SK-N-SH treated with all-trans-retinoic acid at 6 μM for 48 hours (cell line): Measurements from ENCODE around the gene GGT5.

Experiments
- ARNTL ChIP-seq: fragments of 450-650 bp; formaldehyde crosslinking; IDR thresholded peaks from 2 replicates; pipeline ENCODE4 v1.5.0; 2020; ENCODE audit warnings: low read depth, mild to moderate bottlenecking, moderate library complexity, borderline replicate concordance
- PPARA ChIP-seq: fragments of 250-450 bp; sonication (Bioruptor Pico); IDR thresholded peaks from 2 replicates; pipeline ENCODE4 v1.5.0; 2020; ENCODE audit warnings: mild to moderate bottlenecking, borderline replicate concordance
- ZC3H10 ChIP-seq: fragments of 250-450 bp; sonication (Bioruptor Pico); IDR thresholded peaks from 2 replicates; pipeline ENCODE4 v1.5.1; 2021; ENCODE audit warnings: mild to moderate bottlenecking, moderate library complexity
- ZFP3 ChIP-seq: fragments of 250-450 bp; sonication (Bioruptor Pico); IDR thresholded peaks from 2 replicates; pipeline ENCODE4 v1.5.0; 2020; ENCODE audit warnings: mild to moderate bottlenecking, moderate library complexity
- ZNF70 ChIP-seq: fragments of 450-650 bp; formaldehyde crosslinking; IDR thresholded peaks from 2 replicates; pipeline ENCODE4 v1.5.0; 2020; ENCODE audit warnings: mild to moderate bottlenecking, moderate library complexity
- TF ChIP-seq, protein P1 (sequence below): fragments of 250-450 bp; sonication (Bioruptor Pico); IDR thresholded peaks from 2 replicates; pipeline ENCODE4 v1.8.0; 2020; ENCODE audit warnings: mild to moderate bottlenecking, moderate library complexity, borderline replicate concordance
- TF ChIP-seq, protein P2 (sequence below): fragments of 250-450 bp; sonication (Bioruptor Pico); IDR thresholded peaks from 2 replicates; pipeline ENCODE4 v1.5.1; 2020; ENCODE audit warnings: low read depth, mild to moderate bottlenecking, moderate library complexity

DNA sequence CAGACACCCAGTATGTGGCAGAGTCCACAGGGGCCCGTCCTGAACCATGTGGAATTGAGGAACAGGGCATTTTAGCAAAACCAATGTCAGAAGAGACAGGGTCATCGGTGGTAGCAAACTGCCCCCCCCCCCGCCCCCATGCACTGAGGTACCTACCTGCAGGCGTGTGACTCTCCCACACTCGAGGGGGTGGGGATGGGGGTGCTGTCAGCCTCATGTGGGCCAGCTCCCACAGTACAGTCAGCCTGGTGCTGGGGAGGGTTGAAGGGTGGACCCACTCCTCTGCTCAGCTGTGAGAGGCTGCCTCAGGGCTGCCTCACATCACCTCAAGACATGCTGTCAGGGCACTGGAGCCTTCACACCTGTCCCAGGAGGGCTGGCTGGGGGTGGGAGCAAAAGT lies 74.2 kb downstream of the GGT5 start:
- TF ChIP-seq ZC3H10 (no peak), PPARA (CRISPR knock-in tag) (no peak), ARNTL (no peak), ZNF70 (CRISPR knock-in tag) (no peak), ZFP3 (CRISPR knock-in tag) (no peak)
- TF ChIP-seq, protein P1, sequence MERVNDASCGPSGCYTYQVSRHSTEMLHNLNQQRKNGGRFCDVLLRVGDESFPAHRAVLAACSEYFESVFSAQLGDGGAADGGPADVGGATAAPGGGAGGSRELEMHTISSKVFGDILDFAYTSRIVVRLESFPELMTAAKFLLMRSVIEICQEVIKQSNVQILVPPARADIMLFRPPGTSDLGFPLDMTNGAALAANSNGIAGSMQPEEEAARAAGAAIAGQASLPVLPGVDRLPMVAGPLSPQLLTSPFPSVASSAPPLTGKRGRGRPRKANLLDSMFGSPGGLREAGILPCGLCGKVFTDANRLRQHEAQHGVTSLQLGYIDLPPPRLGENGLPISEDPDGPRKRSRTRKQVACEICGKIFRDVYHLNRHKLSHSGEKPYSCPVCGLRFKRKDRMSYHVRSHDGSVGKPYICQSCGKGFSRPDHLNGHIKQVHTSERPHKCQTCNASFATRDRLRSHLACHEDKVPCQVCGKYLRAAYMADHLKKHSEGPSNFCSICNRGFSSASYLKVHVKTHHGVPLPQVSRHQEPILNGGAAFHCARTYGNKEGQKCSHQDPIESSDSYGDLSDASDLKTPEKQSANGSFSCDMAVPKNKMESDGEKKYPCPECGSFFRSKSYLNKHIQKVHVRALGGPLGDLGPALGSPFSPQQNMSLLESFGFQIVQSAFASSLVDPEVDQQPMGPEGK: no peak
- TF ChIP-seq, protein P2, sequence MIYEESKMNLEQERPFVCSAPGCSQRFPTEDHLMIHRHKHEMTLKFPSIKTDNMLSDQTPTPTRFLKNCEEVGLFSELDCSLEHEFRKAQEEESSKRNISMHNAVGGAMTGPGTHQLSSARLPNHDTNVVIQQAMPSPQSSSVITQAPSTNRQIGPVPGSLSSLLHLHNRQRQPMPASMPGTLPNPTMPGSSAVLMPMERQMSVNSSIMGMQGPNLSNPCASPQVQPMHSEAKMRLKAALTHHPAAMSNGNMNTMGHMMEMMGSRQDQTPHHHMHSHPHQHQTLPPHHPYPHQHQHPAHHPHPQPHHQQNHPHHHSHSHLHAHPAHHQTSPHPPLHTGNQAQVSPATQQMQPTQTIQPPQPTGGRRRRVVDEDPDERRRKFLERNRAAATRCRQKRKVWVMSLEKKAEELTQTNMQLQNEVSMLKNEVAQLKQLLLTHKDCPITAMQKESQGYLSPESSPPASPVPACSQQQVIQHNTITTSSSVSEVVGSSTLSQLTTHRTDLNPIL (CRISPR knock-in tag): no peak
